GM06990 (cell line): ENCODE measurements around the gene GRAMD4.

Source experiments
- DNase-seq: peaks from one replicate; pipeline ENCODE4 v3.0.0-alpha.2; 2011; ENCODE audit not compliant: insufficient read length; ENCODE audit errors: extremely low read depth
- H3K27me3 ChIP-seq: replicated peaks from 2 replicates; pipeline ENCODE4 v1.6.0; 2011; ENCODE audit warnings: low read length; ENCODE audit not compliant: control insufficient read depth, insufficient read depth
- H3K36me3 ChIP-seq: 2 replicates; pipeline ENCODE4 v1.5.1; 2011; ENCODE audit warnings: low read length; ENCODE audit not compliant: control insufficient read depth, insufficient read depth
- H3K4me3 ChIP-seq: replicated peaks from 2 replicates; pipeline ENCODE4 v1.5.1; 2011; ENCODE audit warnings: low read depth, mild to moderate bottlenecking, control low read depth, low read length
- CTCF ChIP-seq: IDR thresholded peaks from 2 replicates; pipeline ENCODE4 v1.5.1; 2011; ENCODE audit warnings: low read length, control low read depth, mild to moderate bottlenecking, inconsistent platforms; ENCODE audit not compliant: insufficient read depth, poor library complexity, severe bottlenecking

Gene GRAMD4

GRCh38 chr22:46626911-46627805 lies 7.0 kb downstream of the GRAMD4 start:
- Histone ChIP-seq H3K36me3 (no peaks in the 10 kb centered on the region; the same call in 1 of the 2 replicates), H3K27me3 (no peaks in the 10 kb centered on the region), H3K4me3 (no peak overlapping the region)
- TF ChIP-seq CTCF = no peak
- no peak for DNase-seq

GRCh38 chr22:46627806-46628482 lies 7.8 kb downstream of the GRAMD4 start:
- TF ChIP-seq CTCF = no peak
- no peak overlapping the region for H3K4me3 ChIP-seq
- no peaks in the 10 kb centered on the region for H3K27me3 ChIP-seq
- DNase-seq = no peak
- no peaks in the 10 kb centered on the region; the same call in none of the 2 replicates for H3K36me3 ChIP-seq

- no peak overlapping the region for H3K4me3 ChIP-seq
- H3K36me3 ChIP-seq = no peaks in the 10 kb centered on the region; the same call in none of the 2 replicates
- no peaks in the 10 kb centered on the region for H3K27me3 ChIP-seq
- no peak for TF ChIP-seq CTCF
- no peak for DNase-seq
Measured at GRCh38 chr22:46628756-46629155, 8.6 kb downstream of the GRAMD4 start.

- Histone ChIP-seq H3K27me3 (no peaks in the 10 kb centered on the region), H3K4me3 (no peak overlapping the region), H3K36me3 (no peaks in the 10 kb centered on the region; the same call in none of the 2 replicates)
- DNase-seq = no peak
- TF ChIP-seq CTCF = no peak
Measured at GRCh38 chr22:46629291-46629690, 9.1 kb downstream of the GRAMD4 start.

GRCh38 chr22:46631113-46631512 lies 10.9 kb downstream of the GRAMD4 start:
- Histone ChIP-seq H3K4me3 (no peak overlapping the region), H3K27me3 (no peaks in the 10 kb centered on the region), H3K36me3 (no peaks in the 10 kb centered on the region; the same call in none of the 2 replicates)
- TF ChIP-seq CTCF = no peak
- DNase-seq = no peak
